ENCODE data around the gene MAGEH1.

Gene MAGEH1

DNA sequence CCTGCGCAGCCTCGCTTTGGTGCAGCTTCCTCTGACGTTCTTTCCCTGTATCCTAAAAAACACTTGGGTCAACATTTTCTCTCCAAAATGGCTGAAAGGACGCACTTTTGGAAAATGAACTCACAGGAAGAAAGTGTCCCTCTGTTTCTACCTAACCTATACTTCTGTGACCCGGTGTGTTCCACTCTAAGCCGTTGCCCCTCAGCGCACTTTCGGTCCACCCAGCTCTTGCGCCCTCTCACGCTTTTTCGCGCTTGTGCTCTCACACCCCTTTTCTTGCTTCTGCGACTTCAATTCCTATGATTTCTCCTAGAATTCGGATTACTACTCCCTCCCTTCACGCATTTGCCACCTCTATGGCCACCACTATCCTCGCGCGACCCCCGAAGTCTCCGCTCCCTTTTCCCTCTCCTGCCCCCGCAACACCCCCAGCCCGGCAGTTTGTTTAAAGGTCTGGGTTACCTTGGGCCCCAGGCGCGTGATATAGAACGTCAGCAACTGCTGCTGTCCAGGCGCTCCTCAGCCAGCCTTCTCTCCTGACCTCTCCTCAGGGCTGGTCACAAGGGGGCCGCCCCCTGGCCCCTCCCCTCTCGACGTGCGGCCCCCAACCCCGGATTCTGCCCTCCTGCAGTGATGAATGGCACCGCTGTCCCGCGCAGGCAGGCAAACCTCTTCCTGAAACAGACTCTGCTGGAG is 37.5 kb downstream of the MAGEH1 start, which contains the start of gene USP51:
Gene USP51 (minus strand): TSS at position 535 of the 696 bp plus-strand sequence. CDS start 909 bp downstream, outside the sequence.
- DNase-seq (ENCODE audit: insufficient read length, low spot score) (no peak), FAIRE-seq (no peak)
- TF ChIP-seq, protein P1, sequence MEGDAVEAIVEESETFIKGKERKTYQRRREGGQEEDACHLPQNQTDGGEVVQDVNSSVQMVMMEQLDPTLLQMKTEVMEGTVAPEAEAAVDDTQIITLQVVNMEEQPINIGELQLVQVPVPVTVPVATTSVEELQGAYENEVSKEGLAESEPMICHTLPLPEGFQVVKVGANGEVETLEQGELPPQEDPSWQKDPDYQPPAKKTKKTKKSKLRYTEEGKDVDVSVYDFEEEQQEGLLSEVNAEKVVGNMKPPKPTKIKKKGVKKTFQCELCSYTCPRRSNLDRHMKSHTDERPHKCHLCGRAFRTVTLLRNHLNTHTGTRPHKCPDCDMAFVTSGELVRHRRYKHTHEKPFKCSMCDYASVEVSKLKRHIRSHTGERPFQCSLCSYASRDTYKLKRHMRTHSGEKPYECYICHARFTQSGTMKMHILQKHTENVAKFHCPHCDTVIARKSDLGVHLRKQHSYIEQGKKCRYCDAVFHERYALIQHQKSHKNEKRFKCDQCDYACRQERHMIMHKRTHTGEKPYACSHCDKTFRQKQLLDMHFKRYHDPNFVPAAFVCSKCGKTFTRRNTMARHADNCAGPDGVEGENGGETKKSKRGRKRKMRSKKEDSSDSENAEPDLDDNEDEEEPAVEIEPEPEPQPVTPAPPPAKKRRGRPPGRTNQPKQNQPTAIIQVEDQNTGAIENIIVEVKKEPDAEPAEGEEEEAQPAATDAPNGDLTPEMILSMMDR (IDR thresholded peaks at IDR 0.05; ENCODE audit: insufficient read depth, missing control alignments), result no peak

- FAIRE-seq (no peak), DNase-seq (ENCODE audit: insufficient read length, low spot score) (no peak)
- TF ChIP-seq, protein P1 (IDR thresholded peaks at IDR 0.05; ENCODE audit: insufficient read depth, missing control alignments), result no peak
Observed at GRCh38 chrX:55490121-55490520, 38.2 kb downstream of the MAGEH1 start.

DNA sequence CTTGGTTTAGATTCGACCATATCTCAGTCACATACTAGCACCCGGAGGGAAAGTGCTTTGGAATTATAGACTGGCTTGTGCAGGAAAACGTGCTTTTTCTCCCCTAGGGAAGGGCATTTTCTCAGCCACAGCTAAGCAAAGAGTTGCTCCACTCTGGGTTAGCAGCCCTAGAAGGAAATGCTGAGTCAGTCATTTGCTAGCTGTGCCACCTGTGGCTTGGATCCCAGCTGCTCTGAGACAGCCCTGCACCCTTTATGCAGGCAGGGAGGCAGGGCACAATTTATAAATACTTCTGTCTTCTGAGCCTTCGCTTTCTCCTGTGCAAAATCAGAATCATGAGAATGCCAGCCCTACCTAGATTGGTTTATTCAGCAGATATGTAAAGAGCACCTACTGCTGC is 39.0 kb downstream of the MAGEH1 start:
- no peak for DNase-seq (ENCODE audit: insufficient read length, low spot score)
- TF ChIP-seq, protein P1 (IDR thresholded peaks at IDR 0.05; ENCODE audit: insufficient read depth, missing control alignments), result no peak

More for the DNA sequence above, 39.0 kb downstream of the MAGEH1 start:
- no peak for FAIRE-seq

All from D721Med (cell line).